ENCODE data around the gene ELF2.
"Not testable (repeated sequence)": the region's sequence is repeated elsewhere in the genome, so short reads cannot be mapped to it uniquely, and the experiment has no call there.

ELF2 gene

GRCh38 chr4:139177049-139177868, at the start of gene ELF2:
ELF2 (minus strand) TSS chr4:139177218; CDS start chr4:139137701, 39,517 bp downstream.
- DNase-seq (ENCODE audit: low read depth in 2 of 3, low spot score in 1 of 3): peak; percentile 44 to 77 (median 59)

GRCh38 chr4:139223682-139224317, 46.8 kb upstream of the ELF2 start:
- peak in 2 of 3 donors; percentile 15 to 20 for DNase-seq (ENCODE audit: low read depth in 2 of 3, low spot score in 1 of 3)

GRCh38 chr4:139222215-139222614, 45.2 kb upstream of the ELF2 start:
- DNase-seq (ENCODE audit: low read depth in 2 of 3, low spot score in 1 of 3): no peak

GRCh38 chr4:139221687-139222086, 44.7 kb upstream of the ELF2 start:
- DNase-seq (ENCODE audit: low read depth in 2 of 3, low spot score in 1 of 3): no peak

- DNase-seq (ENCODE audit: low read depth in 2 of 3, low spot score in 1 of 3): no peak
Measured at GRCh38 chr4:139219450-139220055, 42.5 kb upstream of the ELF2 start.

- no peak for DNase-seq (ENCODE audit: low read depth in 2 of 3, low spot score in 1 of 3)
Measured at GRCh38 chr4:139214039-139214534, 37.1 kb upstream of the ELF2 start.

- not testable (repeated sequence) for DNase-seq (ENCODE audit: low read depth in 2 of 3, low spot score in 1 of 3)
Measured at GRCh38 chr4:139213633-139214032, 36.6 kb upstream of the ELF2 start.

- no peak for DNase-seq (ENCODE audit: low read depth in 2 of 3, low spot score in 1 of 3)
Measured at GRCh38 chr4:139212900-139213299, 35.9 kb upstream of the ELF2 start.

- DNase-seq (ENCODE audit: low read depth in 2 of 3, low spot score in 1 of 3): no peak
Measured at GRCh38 chr4:139210486-139210885, 33.5 kb upstream of the ELF2 start.

- no peak for DNase-seq (ENCODE audit: low read depth in 2 of 3, low spot score in 1 of 3)
Measured at GRCh38 chr4:139209470-139210063, 32.5 kb upstream of the ELF2 start.

GRCh38 chr4:139208404-139208945, 31.5 kb upstream of the ELF2 start:
- no peak for DNase-seq (ENCODE audit: low read depth in 2 of 3, low spot score in 1 of 3)

GRCh38 chr4:139207873-139208403, 30.9 kb upstream of the ELF2 start:
- DNase-seq (ENCODE audit: low read depth in 2 of 3, low spot score in 1 of 3): no peak

GRCh38 chr4:139207247-139207646, 30.2 kb upstream of the ELF2 start:
- no peak for DNase-seq (ENCODE audit: low read depth in 2 of 3, low spot score in 1 of 3)

- DNase-seq (ENCODE audit: low read depth in 2 of 3, low spot score in 1 of 3): no peak
Measured at GRCh38 chr4:139202991-139203390, 26.0 kb upstream of the ELF2 start.

- no peak for DNase-seq (ENCODE audit: low read depth in 2 of 3, low spot score in 1 of 3)
Measured at GRCh38 chr4:139200506-139200905, 23.5 kb upstream of the ELF2 start.

- no peak for DNase-seq (ENCODE audit: low read depth in 2 of 3, low spot score in 1 of 3)
Measured at GRCh38 chr4:139200102-139200501, 23.1 kb upstream of the ELF2 start.

- not testable (repeated sequence) for DNase-seq (ENCODE audit: low read depth in 2 of 3, low spot score in 1 of 3)
Measured at GRCh38 chr4:139197214-139197613, 20.2 kb upstream of the ELF2 start.

- no peak for DNase-seq (ENCODE audit: low read depth in 2 of 3, low spot score in 1 of 3)
Measured at GRCh38 chr4:139196462-139196861, 19.4 kb upstream of the ELF2 start.

GRCh38 chr4:139191373-139191772, 14.4 kb upstream of the ELF2 start:
- DNase-seq (ENCODE audit: low read depth in 2 of 3, low spot score in 1 of 3): no peak

GRCh38 chr4:139189972-139190371, 13.0 kb upstream of the ELF2 start:
- no peak for DNase-seq (ENCODE audit: low read depth in 2 of 3, low spot score in 1 of 3)

GRCh38 chr4:139189417-139189749, 12.4 kb upstream of the ELF2 start:
- no peak for DNase-seq (ENCODE audit: low read depth in 2 of 3, low spot score in 1 of 3)

Measured in stimulated activated CD4-positive, alpha-beta T cell treated with anti-CD3 and anti-CD28 coated beads, Interleukin-12 subunit alpha, Interleukin-12 subunit beta, amount 100 ng/mL, for 48 hours (primary cell).